Osteocyte (in vitro differentiated cells): ENCODE measurements around the gene TRIP10. TPM values are rescaled to one million over a fixed set of nuclear protein-coding genes. Genes with fewer than 3 reads are reported as not detected.

Source experiments
- DNase-seq: peaks from one replicate; pipeline ENCODE4 v3.0.0; 2021; ENCODE audit warnings: mixed read lengths; ENCODE audit not compliant: unreplicated experiment; ENCODE audit errors: extremely low spot score
- H3K27ac Mint-ChIP-seq: one replicate; pipeline ENCODE4 v1.8.0; 2021; ENCODE audit warnings: mild to moderate bottlenecking, mixed read lengths; ENCODE audit not compliant: unreplicated experiment
- H3K27me3 Mint-ChIP-seq: one replicate; pipeline ENCODE4 v1.8.0; 2021; ENCODE audit warnings: mixed read lengths; ENCODE audit not compliant: unreplicated experiment
- H3K36me3 Mint-ChIP-seq: one replicate; pipeline ENCODE4 v1.8.0; 2021; ENCODE audit warnings: mixed read lengths; ENCODE audit not compliant: unreplicated experiment
- H3K4me1 Mint-ChIP-seq: one replicate; pipeline ENCODE4 v1.8.0; 2021; ENCODE audit warnings: mixed read lengths; ENCODE audit not compliant: unreplicated experiment
- H3K4me3 Mint-ChIP-seq: one replicate; pipeline ENCODE4 v1.8.0; 2021; ENCODE audit warnings: mild to moderate bottlenecking, moderate library complexity, mixed read lengths; ENCODE audit not compliant: unreplicated experiment
- H3K9me3 Mint-ChIP-seq: one replicate; pipeline ENCODE4 v1.8.0; 2021; ENCODE audit warnings: mixed read lengths; ENCODE audit not compliant: unreplicated experiment
- total RNA-seq: library from RNA; stranded (reverse); gene quantifications from 2 replicates; pipeline ENCODE4 v1.2.1, GENCODE V29; 2021
- TF ChIP-seq, protein P1 (sequence below): fragments of 200-600 bp; sonication (generic); IDR thresholded peaks from 2 replicates; pipeline ENCODE4 v1.5.0; 2021; ENCODE audit warnings: antibody characterized with exemption, mild to moderate bottlenecking, moderate library complexity

The TRIP10 gene
- total RNA-seq, 1 donor from 2014 or later: 53.8 TPM

DNA sequence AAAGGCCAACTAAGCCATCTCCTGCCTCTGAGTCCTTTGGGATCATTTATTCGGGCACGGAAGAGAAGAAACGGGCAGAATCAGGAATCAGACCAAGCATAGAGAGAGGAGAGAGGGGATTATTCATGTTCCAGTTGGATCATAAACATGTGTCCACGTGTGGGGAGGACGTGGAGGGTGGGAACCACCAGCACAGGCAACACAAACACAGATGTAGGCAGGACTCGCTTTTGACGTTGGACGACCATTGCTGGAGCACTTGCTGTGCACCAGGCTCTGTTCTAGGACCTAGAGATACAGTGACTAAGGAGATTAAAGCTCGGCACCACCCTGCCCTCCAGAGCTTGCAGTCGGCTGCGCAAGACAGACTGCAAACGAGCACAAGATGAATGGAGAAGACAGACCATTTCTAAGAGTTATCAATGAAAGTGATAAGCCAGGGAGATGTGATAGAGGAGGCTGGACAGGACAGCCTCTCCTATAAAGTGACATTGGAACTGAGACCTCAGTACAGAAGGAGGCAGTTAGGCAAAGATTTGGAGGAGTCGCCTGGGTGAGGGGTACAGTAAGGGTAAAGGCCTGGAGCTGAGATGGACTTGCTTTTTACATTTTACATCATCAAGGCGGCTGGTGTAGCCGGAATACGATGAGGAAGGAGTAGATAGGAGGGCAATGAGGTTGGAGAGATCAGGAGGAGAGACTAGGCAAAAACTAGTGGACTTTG lies 27.0 kb downstream of the TRIP10 start:
- H3K9me3 Mint-ChIP-seq: no peaks in the 10 kb centered on the region
- TF ChIP-seq, protein P1, sequence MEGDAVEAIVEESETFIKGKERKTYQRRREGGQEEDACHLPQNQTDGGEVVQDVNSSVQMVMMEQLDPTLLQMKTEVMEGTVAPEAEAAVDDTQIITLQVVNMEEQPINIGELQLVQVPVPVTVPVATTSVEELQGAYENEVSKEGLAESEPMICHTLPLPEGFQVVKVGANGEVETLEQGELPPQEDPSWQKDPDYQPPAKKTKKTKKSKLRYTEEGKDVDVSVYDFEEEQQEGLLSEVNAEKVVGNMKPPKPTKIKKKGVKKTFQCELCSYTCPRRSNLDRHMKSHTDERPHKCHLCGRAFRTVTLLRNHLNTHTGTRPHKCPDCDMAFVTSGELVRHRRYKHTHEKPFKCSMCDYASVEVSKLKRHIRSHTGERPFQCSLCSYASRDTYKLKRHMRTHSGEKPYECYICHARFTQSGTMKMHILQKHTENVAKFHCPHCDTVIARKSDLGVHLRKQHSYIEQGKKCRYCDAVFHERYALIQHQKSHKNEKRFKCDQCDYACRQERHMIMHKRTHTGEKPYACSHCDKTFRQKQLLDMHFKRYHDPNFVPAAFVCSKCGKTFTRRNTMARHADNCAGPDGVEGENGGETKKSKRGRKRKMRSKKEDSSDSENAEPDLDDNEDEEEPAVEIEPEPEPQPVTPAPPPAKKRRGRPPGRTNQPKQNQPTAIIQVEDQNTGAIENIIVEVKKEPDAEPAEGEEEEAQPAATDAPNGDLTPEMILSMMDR: no peak
- peaks cover 16% of the 10 kb centered on the region for H3K27me3 Mint-ChIP-seq
- H3K4me3 Mint-ChIP-seq: peak overlapping the region; percentile 46
- no peak for DNase-seq
- H3K36me3 Mint-ChIP-seq: no peaks in the 10 kb centered on the region
- H3K4me1 Mint-ChIP-seq: peaks cover 21% of the 10 kb centered on the region
- H3K27ac Mint-ChIP-seq: no peak overlapping the region

DNA sequence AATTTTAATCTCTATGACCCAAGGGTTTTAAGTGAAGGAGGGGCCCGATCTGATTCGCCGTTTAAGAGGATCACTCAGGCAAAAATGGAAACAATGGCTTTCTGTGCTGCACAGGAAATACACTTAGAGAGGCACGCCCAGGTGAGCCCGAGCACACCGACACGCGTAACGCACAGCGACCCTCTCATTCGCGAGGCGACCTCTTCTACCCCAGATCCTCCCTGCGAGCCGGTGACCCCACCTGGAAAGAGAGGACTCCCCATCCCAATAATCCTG lies 27.5 kb downstream of the TRIP10 start:
- no peak for DNase-seq
- TF ChIP-seq, protein P1: no peak
- Mint-ChIP-seq H3K4me1 (peaks cover 21% of the 10 kb centered on the region), H3K4me3 (peak overlapping the region; percentile 46), H3K9me3 (no peaks in the 10 kb centered on the region), H3K27me3 (peaks cover 16% of the 10 kb centered on the region), H3K27ac (no peak overlapping the region), H3K36me3 (no peaks in the 10 kb centered on the region)

DNA sequence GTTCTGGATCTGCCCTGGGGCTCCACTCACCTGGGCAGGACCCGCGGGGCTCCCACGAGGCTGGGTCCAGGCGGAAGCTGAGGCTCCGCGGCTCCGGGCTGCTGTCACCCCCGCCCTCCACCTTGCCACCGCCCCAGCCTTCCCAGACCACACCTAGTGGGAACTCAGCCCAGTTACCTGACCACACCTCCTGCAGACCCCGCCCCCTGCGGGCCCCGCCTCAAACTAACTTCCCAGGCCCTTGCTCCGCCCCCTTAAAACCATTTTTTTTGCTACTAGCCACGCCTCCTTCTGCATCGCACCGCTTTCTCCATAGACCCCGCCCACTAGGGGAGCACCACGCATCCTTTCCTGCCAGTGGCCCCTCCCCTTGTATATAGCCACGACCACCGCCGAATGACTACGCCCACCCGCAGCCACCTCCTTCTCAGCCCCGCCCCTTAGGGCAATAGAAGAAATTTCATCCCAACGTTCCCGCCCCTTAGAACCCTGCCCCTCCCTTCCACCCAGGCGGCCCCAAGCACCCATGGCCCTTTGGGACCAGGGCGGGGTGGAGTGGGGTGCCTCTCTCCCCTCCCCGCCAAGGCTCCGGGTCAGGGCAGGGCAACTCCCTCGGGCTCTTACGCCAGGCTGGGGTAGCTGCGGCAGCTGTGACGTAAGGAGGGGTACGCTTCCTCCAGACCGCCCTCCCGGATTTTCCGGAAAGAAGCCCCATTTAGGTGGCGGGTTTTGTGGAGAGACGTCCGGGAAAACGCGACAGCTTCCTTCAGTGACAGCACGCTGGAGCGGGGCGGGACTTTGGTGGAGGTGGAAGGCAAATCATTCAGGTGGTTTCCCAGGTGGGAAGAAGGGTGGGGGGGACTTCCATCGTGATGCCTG lies 28.1 kb downstream of the TRIP10 start, which contains the start of gene SH2D3A:
SH2D3A (minus strand) TSS at position 79 of the 879 bp plus-strand sequence. CDS start 3,687 bp downstream, outside the sequence.
- DNase-seq: no peak
- H3K4me3 Mint-ChIP-seq: peak within 1 kb of the TSS; percentile 58
- no peaks in the 10 kb centered on the region for H3K36me3 Mint-ChIP-seq
- H3K4me1 Mint-ChIP-seq: peaks cover 21% of the 10 kb centered on the region
- peaks cover 16% of the 10 kb centered on the region for H3K27me3 Mint-ChIP-seq
- TF ChIP-seq, protein P1: no peak
- H3K9me3 Mint-ChIP-seq: no peaks in the 10 kb centered on the region
- H3K27ac Mint-ChIP-seq: no peak within 1 kb of the TSS

DNA sequence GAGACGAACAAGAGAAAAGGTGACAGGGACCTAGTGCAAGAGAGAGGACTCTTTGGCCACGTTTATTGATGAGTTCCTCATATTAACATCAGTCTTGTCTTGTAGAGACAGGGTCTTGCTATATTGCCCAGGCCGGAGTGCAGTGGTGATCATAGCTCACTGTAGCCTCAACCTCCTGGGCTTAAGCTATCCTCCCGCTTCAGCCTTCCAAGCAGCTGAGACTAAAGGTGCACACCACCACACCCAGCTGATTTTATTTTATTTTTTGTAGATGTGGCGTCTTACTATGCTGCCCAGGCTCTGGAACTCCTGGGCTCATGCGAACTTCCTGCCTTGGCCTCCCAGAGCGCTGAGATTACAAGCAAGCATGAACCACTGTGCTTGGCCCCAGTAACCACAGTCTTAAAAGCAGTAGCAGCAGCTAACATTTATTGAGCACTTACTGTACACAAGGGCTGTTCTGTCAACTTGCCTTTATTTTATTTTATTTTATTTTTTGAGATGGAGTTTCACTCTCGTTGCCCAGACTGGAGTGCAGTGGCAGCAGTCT lies 28.8 kb downstream of the TRIP10 start:
- no peak overlapping the region for H3K4me3 Mint-ChIP-seq
- TF ChIP-seq, protein P1: no peak

More for the DNA sequence above, 28.8 kb downstream of the TRIP10 start:
- no peaks in the 10 kb centered on the region for H3K9me3 Mint-ChIP-seq
- no peak for DNase-seq
- peaks cover 16% of the 10 kb centered on the region for H3K27me3 Mint-ChIP-seq
- no peak overlapping the region for H3K27ac Mint-ChIP-seq
- H3K4me1 Mint-ChIP-seq: peaks cover 21% of the 10 kb centered on the region
- H3K36me3 Mint-ChIP-seq: no peaks in the 10 kb centered on the region
